NCI-H2107 (cell line): ENCODE measurements around the gene PPP1R26.
"Not testable (repeated sequence)": the region's sequence is repeated elsewhere in the genome, so short reads cannot be mapped to it uniquely, and the experiment has no call there.

Source experiments
- DNase-seq: peaks from one replicate; lab custom pipeline; 2025; lab: John Stamatoyannopoulos, UW

Gene PPP1R26, protein sequence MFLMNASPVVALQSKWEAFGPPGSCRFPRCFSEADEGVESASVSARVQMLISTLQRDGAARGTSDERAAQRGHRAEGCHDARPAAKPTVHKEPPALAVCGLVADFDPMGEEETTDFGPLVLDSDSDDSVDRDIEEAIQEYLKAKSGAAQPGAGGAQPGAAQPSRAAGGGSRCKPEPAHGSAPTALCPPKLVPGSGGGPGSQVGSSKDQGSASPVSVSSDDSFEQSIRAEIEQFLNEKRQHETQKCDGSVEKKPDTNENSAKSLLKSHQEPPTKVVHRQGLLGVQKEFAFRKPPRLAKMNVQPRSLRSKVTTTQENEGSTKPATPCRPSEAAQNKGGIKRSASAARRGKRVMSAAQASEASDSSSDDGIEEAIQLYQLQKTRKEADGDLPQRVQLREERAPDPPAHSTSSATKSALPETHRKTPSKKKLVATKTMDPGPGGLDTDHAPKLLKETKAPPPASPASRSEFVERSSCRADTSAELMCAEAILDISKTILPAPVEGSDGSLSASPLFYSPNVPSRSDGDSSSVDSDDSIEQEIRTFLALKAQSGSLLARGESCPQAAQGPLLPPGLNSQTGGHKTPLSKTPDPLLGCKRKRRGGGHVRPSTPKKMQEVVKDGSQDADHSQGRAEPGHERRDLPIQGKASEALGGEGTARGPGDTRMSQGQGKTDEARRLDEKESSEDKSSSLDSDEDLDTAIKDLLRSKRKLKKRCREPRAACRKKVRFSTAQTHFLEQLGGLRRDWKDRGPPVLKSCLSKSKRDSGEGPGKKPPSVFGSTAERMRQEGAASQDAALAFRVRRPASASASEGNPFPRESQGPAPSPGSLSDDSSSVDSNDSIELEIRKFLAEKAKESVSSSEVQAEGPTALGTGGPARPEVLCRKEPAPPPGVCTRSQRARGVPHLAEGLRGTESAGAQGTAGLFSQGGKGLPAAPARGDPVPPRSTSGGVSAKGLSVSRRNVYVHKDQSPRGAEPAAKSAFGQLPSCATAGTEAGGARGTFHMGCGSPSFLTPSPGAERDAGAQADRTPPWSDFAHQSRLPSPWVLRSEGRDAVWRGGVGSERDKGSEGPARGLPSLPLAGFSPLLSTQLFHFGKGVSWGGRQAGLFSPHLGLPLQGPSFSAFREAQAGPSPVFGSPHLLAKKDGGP (N-terminal part only)

DNA sequence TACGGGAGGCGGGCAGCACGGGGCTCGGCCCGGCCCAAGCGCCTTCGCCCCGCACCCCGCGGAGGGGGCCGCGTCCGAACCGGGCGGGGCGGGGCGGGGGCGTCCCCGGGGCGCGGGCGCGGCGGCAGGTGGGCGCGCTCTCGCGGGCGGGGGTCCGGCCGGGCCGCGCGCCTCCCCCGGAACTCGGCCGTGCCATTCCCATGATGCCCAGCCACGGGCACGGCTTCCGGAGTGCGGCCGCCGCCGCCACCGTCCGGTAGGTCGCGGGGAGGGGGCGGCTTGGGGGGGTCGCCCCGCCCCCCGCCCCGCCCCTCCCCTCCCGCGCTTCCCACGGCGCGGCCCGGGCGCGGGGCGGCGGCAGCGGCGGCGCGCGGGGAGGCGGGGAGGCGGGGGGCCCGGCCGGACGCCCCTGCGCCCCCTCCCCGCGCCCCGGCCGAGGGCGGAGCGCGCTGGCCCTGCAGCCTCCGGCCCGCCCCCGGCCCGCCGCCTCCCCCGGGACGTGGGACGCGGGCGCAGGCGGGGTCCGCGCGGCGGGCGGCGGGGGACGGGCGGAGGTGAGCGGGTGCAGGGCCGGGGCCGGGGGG is at the start of gene PPP1R26:
Gene PPP1R26, plus strand, starts transcription at position 314 of the 584 bp plus-strand sequence. CDS start 4,729 bp downstream, outside the sequence.
- no peak for DNase-seq

DNA sequence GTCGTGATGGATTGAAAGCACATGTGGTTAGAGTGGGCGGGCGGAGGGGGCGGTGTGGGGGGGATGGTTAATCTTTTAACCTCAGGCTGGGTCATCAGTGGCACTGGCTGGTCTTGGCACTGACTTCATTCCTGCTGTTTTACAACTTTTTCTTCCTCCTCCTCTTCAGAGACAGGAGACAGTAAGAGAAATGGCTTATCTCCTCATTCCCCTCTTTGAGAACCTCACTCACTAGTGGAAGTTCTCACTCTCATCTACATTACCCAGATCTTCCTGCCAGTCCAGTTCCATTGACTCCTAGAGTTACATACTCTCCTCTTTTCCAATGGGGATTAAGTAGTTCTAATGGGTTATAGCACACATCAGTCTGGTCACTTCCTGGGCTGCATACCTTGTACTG is 42.3 kb upstream of the PPP1R26 start:
- no peak for DNase-seq

DNA sequence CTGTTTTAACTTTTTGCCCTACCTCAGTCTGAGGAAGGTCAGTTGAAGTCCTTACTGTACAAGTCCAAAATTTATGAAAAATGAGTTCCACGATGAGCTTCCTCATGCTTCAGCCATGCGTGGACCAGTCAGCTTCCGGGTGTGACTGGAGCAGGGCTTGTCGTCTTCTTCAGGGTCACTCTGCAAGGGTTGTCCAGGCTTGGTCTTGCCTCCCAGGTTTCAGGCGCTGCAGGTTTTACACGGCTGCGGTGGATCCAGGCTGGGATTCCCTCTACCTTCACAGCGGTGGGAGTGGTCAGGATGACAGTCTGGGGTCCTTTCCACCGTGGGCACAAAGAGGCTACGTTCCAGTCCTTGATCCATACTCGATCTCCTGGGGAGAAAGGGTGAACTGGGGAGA is 41.9 kb upstream of the PPP1R26 start:
- DNase-seq, result not testable (repeated sequence)

DNA sequence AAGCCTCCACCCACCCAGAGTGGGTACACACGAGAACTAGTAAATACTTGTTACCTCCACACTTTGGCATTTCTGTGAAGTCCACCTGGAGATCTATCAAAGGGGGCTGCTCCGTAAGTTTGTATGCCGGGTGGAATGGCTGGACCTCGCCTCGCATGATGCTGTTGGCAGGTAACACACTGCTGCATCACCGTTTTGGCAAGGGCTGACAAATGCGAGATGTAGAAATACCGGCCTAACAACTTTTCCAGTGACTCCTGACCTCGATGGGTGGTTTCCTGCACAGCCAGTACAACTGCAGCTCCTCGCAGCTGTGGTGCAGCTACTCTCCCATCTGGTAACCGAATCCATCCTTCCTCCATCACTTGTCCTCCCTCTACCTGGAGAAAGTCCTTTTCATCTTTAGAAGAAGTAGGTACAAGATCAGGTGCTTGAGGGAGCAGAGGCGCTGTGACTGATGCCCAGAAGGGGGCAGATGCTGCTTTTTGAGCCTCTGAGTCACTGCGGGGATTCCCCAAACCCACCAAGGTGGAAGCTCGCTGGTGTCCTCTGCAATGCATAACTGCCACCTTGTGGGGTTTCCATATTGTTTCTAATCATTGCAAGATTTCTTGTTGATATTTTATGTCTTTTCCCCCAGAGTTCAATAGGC is 40.9 kb upstream of the PPP1R26 start:
- DNase-seq, result not testable (repeated sequence)

DNA sequence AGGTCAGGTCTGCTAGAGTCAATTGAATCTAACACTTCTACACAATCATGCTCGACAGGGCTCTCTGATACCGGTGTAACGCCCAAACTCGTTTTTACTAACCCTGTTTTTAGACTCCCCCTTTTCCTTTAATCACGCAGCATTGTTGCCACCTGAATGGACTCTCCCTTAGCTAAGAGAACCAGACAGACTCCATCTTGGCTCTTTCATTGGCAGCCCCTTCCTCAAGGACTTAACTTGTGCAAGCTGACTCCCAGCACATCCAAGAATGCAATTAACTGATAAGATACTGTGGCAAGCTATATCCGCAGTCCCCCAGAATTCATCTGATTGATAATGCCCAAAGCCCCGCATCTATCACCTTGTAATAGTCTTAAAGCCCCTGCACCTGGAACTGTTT is 40.1 kb upstream of the PPP1R26 start:
- not testable (repeated sequence) for DNase-seq

DNA sequence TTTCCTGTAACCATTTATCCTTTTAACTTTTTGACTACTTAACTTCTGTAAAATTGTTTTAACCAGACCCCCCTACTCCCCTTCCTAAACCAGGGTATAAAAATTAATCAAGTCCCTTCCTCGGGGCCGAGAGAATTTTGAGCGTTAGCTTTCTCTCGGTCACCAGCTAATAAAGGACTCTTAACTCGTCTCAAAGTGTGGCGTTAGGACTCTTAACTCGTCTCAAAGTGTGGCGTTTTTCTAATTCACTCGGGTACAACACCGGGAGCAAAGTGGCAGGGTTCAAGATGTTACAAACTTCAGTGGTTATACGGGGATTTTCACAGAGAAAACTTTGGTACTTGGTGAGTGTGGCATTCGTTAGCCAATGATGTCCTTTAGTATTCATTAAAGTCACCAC is 39.7 kb upstream of the PPP1R26 start:
- no peak for DNase-seq

DNA sequence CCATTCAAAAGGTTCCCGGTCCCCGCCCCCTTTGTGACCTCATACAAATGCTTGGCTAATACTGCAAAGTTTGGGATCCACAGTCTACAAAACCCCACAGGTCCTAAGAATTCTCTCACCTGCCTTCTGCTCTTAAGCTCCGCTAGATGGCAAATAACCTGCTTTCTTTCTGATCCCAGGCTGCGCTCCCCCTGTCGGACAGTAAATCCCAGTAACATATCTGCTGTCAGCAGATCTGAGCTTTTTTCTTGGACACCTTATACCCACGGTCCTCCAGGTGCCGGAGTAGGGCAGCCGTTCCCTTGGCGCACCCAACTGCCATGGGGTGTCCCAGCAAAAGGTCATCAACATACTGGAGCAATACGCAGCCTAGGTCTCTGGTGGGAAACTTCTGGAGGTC is 39.0 kb upstream of the PPP1R26 start:
- no peak for DNase-seq

DNA sequence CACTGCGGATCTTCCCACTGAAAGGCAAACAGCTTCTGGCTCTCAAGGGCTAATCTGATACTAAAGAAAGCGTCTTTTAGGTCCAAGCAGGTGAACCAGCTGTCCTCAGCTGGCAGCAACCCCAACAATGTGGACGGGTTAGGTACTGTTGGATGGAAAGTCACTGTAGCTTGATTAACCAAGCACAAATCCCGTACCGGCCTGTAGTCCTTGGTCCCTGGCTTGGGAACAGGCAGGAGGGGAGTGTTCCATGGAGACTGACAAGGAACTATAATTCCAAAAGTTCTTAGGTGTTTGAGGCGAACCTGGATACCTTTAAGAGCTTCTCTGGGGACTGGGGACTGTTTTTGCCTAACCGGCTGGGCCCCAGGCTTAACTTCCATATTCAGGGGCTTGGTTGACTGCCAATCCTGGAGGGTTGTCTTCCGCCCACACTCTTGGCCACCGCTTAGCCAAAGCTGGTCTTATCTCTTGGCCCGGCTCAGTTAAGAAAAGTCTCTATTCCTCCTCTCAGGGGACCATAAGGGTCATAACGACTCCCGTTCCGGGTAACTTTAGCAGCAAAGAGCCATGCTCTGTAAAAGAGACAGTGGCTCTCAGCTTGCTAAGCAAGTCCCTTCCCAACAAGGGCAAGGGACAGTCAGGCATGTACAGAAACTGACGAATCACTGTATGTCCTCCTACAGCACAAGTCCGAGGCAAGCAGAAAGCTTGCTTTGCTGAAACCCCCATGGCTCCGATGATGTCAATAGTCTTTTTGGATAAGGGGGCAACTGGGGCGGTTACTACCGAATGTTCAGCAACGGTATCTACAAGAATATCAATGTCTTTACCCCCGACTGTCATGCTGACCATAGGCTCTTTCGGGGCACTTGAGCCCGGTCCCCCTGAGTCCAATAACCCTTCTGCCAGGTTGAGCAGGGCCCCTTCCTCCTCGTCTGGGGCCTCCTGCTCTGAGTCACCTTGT is 38.2 kb upstream of the PPP1R26 start:
- DNase-seq, result not testable (repeated sequence)

DNA sequence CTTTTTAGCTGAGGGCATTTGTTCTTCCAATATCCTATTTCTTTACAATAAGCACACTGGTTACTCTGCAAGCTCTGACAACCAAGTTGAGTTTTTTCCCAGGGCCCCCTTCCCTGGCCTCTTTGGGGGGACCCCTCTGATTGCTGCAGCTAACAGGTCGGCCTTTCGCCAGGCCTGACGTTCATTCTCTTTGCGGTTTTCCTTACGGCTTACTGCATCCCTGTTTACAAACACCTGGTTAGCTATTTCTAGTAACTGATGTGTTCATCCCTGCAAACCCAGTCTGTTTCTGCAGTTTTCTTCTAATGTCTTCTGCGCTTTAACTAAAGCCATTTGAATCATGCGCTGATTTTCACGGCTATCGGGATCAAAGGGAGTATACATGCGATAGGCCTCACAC is 37.5 kb upstream of the PPP1R26 start:
- DNase-seq, result no peak

DNA sequence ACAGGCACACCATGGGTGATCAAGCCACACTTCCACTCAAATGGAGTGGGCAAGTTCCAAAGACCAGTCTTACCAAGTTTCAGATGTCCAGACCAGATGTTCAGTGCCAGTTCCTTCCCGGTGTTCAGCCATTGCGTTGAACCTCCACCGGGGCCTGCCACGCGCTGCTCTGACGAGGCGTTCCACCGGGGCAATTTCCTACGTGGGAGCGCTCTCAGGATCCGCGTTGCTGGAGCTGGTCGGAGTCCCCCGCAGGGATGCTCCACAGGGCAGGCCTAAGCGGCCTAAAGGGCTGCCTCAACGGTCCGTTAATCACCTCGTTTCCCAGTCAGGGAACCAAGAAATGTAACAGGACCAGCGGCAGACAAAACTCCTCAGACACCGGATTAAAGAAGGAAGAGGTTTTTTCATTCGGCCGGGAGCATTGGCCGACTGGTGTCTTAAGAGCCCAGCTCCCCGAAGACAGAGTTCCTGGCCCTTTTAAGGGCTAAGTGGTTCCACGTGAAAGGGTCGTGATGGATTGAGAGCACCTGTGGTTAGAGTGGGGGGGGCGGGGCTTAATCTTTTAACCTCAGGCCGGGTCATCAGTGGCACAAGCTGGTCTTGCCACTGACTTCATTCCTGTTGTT is 35.7 kb upstream of the PPP1R26 start:
- DNase-seq, result no peak

DNA sequence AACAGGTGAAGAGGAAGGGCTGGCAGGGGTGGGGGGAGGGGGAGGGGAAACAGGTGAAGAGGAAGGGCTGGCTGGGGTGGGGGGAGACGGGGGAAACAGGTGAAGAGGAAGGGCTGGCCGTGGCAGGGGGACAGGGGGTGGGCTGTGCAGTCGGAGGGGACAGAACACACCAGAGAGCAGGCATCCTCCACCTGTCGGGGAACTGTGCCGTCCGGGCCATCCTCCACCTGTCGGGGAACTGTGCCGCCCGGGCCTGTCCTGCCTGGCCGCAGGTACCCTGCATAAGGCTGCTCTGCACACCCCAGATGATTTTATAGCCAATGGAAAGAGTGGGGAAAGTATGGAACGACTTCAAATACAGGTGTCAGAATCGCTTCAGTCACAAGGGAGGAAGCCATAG is 32.5 kb upstream of the PPP1R26 start:
- no peak for DNase-seq

DNA sequence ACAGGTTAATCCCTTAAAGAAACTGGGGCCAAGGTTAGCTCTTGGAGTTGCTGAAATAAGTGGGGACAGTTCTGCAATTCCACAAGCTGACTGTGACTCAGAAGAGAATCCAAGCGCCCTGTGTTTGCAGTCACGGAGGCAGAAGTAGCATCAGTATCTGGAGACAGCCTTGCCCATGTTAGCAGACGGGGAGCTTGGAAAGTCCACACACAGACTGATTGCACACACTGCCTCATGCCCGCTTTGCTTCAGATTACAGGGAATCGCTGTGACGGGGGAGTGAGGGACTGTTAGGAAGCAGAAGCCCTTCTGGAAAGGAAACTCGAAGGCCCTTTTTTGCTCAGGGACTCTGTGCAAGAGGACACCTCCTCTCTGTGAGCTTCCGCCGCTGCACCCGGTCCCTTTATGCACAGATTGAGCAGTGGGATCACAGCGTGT is 30.9 kb upstream of the PPP1R26 start:
- no peak for DNase-seq

DNA sequence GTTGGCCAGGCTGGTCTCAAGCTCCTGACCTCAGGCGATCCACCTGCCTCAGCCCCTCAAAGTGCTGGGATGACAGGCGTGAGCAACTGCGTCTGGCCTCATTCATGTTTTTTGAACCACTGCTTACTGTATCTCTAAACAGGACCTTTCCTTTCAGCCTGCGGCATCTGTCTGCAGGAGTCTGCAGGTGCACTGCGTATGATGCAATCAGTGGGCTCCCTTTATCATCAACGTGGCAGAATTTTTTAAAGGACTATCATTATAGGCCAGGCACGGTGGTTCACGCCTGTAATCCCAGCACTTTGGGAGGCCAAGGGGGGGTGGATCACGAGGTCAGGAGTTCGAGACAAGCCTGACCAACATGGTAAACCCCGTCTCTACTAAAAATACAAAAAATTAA is 30.1 kb upstream of the PPP1R26 start:
- not testable (repeated sequence) for DNase-seq

DNA sequence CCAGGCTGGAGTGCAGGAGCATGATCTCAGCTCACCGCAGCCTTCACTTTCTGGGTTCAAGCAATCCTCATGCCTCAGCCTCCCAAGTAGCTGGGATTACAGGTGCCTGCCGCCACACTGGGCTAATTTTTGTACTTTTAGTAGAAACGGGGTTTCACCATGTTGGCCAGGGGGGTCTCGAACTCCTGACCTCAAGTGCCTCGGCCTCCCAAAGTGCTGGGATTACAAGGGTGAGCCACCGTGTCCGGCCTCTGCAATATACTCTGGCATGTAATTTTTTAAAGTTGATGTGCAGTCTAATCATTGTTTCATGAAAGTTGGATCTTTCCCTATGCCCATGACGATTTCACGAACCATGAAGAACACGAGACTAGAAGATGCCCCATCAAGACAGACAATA is 28.6 kb upstream of the PPP1R26 start:
- DNase-seq, result no peak

DNA sequence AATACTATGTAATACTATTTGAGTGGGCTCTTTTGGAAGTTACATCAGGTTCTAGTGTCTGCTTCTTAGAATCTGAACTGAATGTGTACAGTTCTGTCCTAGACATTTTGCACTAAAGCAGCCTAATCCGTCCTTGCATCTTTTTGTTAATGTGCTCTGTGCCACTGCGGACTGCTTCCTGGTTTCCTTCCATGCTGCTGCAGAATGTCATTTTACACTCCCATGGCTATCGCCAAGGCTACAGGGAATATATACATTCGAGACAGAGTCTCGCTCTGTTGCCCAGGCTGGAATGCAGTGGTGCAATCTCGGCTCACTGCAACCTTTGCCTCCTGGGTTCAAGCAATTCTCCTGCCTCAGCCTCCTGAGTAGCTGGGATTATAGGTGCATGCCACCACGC is 27.7 kb upstream of the PPP1R26 start:
- not testable (repeated sequence) for DNase-seq

DNA sequence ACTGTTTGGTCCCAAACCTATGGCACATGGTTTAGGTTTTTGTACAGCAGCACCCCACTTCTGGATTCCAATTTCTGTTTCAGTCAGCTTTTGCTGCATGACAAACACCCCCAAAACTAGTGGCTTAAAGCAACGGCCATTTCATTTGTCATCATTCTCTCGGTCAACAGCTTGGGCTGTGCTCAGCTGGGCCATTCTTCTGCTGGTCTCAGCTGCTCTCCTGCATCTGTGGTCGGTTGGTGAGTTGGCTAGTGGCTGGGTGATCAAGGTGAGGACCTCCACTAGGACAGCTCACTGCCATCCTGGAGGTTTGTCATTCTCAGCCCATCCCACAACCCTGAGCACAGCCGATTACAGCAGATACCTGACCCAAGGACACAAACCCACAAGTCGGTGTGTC is 24.8 kb upstream of the PPP1R26 start:
- no peak for DNase-seq

DNA sequence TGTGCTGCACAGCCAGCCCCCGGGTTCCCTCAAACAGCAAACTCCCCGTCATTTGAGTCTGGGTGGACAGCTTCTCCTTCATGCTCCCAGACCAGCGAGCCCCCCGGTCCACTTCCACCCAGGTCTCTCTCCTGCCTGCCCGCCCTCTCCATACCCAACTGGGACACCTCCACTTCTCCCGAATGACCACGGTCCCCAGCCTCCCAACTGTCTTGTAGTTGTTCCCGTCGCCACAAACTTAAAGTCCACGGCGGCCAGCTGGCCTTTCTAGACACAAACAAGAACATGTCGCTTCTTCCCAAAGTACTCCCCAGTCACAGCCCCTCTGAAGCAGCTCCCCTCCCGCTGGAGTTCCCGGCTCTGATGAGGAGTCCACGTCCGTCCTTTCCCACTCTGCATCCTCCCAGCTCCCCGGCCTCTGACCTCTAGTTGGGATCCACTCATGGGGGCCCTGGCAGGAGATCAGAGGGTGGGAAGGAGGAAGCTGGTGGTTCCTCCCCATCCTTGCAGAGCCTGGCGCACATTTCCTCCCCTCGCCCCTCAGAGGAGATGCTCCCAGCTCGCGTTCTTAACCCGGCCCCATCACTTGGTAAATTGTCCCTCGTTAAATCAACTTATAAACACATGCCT is 24.1 kb upstream of the PPP1R26 start:
- no peak for DNase-seq

DNA sequence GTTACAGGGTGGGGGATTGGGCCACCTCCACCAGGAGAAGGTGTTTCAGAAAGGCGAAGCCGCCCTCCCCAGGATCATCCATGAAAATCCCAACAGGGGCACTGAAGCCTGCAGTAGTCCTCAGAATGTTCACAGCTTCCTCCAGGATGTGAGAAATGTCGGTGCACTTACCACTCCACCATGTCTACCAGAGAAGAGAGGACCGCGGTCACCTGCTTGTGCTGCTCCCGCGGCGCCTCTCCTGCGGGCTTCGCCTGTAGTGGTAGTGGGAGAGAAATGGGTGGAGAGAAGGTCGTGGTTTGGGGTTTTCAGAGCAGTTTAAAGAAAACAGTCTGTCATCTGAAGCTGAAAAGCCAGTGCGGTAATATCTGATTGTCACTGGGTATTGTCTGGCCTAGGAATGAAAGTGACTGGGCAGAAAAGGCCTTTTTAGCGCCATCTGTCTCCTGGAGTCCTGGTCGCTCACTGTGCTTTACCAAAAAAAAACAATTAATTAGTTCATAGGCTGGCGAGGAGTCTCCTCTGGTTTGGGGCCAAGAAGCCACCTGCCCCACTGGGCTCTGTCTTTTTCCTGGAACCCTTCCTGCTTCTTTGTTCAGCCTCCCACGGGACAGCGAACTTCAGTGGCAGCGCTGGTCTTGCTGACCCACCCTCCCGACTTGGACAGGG is 23.0 kb upstream of the PPP1R26 start:
- no peak for DNase-seq

DNA sequence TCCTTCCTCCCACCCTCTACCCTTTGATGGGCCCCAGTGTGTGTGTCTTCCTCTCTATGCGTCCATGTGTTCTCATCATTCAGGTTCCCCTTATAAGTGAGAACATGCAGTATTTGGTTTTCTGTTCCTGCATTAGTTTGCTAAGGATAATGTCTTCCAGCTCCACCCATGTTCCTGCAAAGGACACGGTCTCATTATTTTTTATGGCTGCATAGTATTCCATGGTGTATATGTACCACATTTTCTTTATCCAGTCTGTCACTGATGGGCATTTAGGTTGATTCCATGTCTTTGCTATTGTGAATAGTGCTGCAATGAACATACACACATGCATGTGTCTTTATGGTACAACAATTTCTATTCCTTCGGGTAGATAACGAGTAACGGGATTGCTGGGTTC is 21.1 kb upstream of the PPP1R26 start:
- DNase-seq, result not testable (repeated sequence)
